Endometrial microvascular endothelial cells (primary cell): Measurements from ENCODE around the gene CMTM5. TPM values are rescaled to one million over a fixed set of nuclear protein-coding genes. Genes with fewer than 3 reads are reported as not detected.

Experiments used
- in situ Hi-C: cut with HindIII; loops from 2 replicates; pipeline ENCODE4 v1.10.0; 2017; ENCODE audit warnings: low sequenced_read_pairs, low pct_unique_long_range_greater_than_20kb; ENCODE audit errors: inconsistent ontology term
- total RNA-seq: library from RNA; depleted of rRNA; stranded (reverse); fragments of >200 nt; gene quantifications from one replicate; pipeline ENCODE4 v1.2.3, GENCODE V29; 2015; ENCODE audit errors: inconsistent ontology term

The CMTM5 gene
- total RNA-seq, 1 donor from 2014 or later: not detected

DNA sequence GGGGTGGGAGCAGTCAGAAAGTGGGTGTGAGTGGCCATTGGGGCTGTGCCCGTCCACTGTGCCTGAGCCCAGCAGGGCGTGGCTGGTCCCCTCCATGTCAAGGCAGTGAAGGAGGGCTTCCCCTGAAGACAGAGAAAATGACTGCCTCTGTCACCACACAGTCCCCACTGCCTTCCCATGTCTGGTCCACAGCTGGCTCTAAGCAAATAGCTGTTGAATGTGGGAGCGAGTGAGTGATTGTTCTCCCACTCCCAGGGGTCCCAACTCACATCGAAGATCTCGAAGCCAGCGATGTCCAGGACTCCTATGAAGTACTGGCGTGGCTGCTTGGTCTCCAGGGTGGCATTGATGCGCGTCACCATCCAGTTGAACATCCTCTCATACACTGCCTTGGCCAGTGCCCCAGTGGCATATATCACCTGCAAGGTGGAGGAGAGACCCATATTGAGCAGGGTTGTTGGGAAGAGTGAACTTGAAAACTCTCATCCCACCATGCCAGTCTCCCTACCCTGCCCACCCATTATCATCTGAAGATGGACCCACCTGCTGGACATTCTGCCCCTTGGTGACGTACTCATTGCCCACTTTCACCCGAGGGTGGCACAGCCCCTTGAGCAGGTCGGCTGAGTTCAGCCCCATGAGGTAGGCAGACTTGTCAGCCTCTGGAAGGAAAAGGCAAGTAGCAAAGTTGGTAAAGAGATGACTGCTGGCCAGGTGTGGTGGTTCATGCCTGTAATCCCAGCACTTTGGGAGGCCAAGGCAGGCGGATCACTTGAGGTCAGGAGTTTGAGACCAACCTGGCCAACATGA is 52.0 kb downstream of the CMTM5 start:
- in situ Hi-C loops: no loop called here

Other genes starting within 250 kb of the CMTM5 start
- 0.37 TPM for gene SLC7A8, start 193.4 kb upstream of the CMTM5 start, total RNA-seq
- gene RNF212B, start 139.1 kb upstream of the CMTM5 start, total RNA-seq: not detected
- gene HOMEZ, start 90.9 kb upstream of the CMTM5 start, total RNA-seq: 8.3 TPM
- 1.5 TPM for gene PPP1R3E, start 74.2 kb upstream of the CMTM5 start, total RNA-seq
- 13.2 TPM for gene BCL2L2, start 70.2 kb upstream of the CMTM5 start, total RNA-seq
- 69.4 TPM for gene PABPN1, start 55.6 kb upstream of the CMTM5 start, total RNA-seq
- 0.09 TPM for gene SLC22A17, start 24.2 kb upstream of the CMTM5 start, total RNA-seq
- not detected for gene EFS, start 11.9 kb upstream of the CMTM5 start, total RNA-seq
- gene IL25, start 4.2 kb upstream of the CMTM5 start, total RNA-seq: not detected
- not detected for gene MYH6, start 31.2 kb downstream of the CMTM5 start, total RNA-seq
- not detected for gene MYH7, start 58.6 kb downstream of the CMTM5 start, total RNA-seq
- 38.7 TPM for gene NGDN, start 92.7 kb downstream of the CMTM5 start, total RNA-seq
- gene ZFHX2, start 174.7 kb downstream of the CMTM5 start, total RNA-seq: under 0.01 TPM
- gene THTPA, start 179.2 kb downstream of the CMTM5 start, total RNA-seq: 10.6 TPM
- gene AP1G2, start 190.7 kb downstream of the CMTM5 start, total RNA-seq: 18.0 TPM
- gene JPH4, start 201.7 kb downstream of the CMTM5 start, total RNA-seq: not detected